SW 1271 (cell line): Measurements from ENCODE around the gene KRTAP2-4.
"Not testable (repeated sequence)": the region's sequence is repeated elsewhere in the genome, so short reads cannot be mapped to it uniquely, and the experiment has no call there.

Experiments used
- DNase-seq, 2 experiments: peaks; one replicate each; lab custom pipeline; 2025; lab: John Stamatoyannopoulos, UW

KRTAP2-4 gene

GRCh38 chr17:41037853-41038350, 27.8 kb downstream of the KRTAP2-4 start:
- DNase-seq, result no peak

- not testable (repeated sequence) for DNase-seq
Measured at GRCh38 chr17:41034346-41034935, 31.2 kb downstream of the KRTAP2-4 start, which contains the start of gene KRTAP1-3. KRTAP1-3 (minus strand) TSS chr17:41034874; CDS start chr17:41034821, 53 bp downstream.

DNA sequence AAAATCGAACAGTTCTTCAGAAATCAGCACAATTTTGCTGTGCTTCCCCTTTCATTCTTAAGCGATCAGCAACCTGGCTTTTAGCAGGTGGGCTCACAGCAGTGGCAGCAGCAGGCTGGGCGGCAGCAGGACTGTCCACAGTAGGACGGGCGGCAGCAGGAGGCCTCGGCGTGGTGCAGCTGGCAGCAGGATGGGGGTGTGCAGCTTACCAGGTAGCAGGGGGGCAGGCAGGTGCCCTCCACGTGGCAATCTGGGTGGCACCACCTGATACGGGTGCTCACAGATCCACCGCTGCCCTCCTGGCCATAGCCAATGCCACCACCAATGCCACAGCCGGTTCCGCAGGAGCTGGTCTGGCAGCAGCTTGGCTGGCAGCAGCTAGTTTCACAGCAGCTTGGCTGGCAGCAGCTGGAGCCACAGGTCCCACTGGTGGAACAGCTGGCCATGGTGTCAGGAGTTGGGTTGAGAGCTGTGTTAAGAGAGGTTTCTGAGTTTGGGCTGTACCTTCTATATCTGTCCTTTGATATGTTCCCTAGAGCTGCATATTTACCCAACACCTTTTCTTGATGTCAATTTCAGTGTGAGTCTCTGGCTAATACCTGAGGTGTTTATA, 35.9 kb downstream of the KRTAP2-4 start, which contains the start of gene KRTAP1-4:
TSS of gene KRTAP1-4 (minus strand) at position 563 of the 613 bp plus-strand sequence. CDS start at position 446, 117 bp downstream.
- DNase-seq, result no peak

DNA sequence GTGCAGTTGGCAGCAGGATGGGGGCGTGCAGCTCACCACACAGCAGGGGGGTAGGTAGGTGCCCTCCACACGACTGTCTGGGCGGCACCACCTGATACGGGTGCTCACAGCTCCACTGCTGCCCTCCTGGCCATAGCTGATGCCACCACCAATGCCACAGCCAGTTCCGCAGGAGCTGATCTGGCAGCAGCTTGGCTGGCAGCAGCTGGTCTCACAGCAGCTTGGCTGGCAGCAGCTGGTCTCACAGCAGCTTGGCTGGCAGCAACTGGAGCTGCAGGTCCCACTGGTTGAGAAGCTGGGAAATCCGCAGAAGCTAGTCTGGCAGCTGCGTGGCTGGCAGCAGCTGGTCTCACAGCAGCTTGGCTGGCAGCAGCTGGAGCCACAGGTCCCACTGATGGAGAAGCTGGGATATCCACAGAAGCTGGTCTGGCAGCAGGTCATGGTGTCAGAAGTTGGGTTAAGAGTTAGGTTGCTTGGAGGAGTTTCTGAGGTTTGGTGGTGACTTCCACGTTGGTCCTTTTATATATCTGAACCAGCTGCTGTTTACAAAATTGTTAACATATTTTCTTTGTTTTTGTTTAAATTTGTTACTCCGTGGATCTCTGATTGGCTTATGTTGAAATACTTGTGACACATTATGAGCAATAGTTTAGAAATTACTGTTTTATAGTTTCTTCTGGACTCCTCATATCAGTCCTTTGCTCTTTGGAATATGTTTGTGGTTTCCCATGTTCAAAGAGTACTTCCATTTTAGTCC, 38.8 kb downstream of the KRTAP2-4 start, which contains the start of gene KRTAP1-5:
TSS of gene KRTAP1-5 (minus strand) at position 494 of the 757 bp plus-strand sequence. CDS start at position 441, 53 bp downstream.
- DNase-seq, result no peak

DNA sequence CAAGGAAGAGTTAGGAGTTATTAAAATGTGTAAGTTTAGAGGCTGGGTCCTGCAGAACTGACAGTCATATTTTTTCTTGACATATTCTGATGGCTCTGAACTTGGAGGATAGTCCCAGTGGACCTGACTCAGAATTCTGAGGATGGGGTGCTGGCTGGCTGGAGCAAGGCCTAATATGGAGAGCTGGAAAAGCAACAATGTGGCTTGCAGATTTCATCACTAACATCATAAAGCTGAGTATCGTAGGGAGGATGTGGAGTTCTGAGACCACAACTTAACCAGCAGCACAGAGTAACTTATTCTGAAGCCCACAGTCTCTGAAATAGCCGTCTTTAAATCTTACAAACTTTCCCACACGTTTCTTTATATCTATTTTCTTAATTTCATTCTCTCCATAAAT, 41.0 kb downstream of the KRTAP2-4 start:
- DNase-seq, result no peak

GRCh38 chr17:41020336-41020735, 45.3 kb downstream of the KRTAP2-4 start:
- no peak for DNase-seq

DNA sequence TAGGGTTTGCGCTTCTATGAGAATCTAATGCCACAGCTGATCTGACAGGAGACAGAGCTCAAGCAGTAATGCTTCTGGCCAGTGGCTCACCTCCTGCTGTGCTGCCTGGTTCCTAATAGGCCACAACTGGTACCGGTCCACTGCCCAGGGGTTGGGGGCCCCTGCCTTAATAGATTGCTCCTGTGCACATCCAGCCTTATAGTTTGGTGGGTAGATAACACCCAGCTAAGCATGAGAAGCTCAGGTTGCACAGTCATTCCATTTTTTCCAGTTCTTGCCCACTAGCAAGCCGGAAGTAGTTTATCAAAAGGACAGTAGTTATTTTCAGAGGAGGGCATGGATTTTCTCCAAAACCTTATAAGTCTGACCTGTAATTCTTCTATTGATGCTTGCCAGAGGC, 46.3 kb downstream of the KRTAP2-4 start:
- DNase-seq, result no peak

- no peak for DNase-seq
Measured at GRCh38 chr17:41018541-41018940, 47.1 kb downstream of the KRTAP2-4 start.

- no peak for DNase-seq
Measured at GRCh38 chr17:41016578-41017215, 49.0 kb downstream of the KRTAP2-4 start.

- DNase-seq, result no peak
Measured at GRCh38 chr17:41015454-41015853, 50.2 kb downstream of the KRTAP2-4 start.
